ENCODE results near the gene CACNA1D.

Gene CACNA1D

GRCh38 chr3:53501178-53501577 lies 6.8 kb downstream of the CACNA1D start:
- H3K4me3 ChIP-seq (ENCODE audit: low read depth, low read length), result no peak overlapping the region
- CTCF ChIA-PET, result no interaction called here
- POLR2A ChIA-PET, result no interaction called here

GRCh38 chr3:53502737-53503136 lies 8.3 kb downstream of the CACNA1D start:
- H3K4me3 ChIP-seq (ENCODE audit: low read depth, low read length), result no peak overlapping the region
- no peak for TF ChIP-seq CTCF (IDR thresholded peaks at IDR 0.05; ENCODE audit: insufficient read depth, low read length, missing control alignments)
- CTCF ChIA-PET, result no interaction called here
- POLR2A ChIA-PET, result no interaction called here
- no peak for DNase-seq (ENCODE audit: low read depth, low spot score)

More at GRCh38 chr3:53501178-53501577, 6.8 kb downstream of the CACNA1D start:
- DNase-seq (ENCODE audit: low read depth, low spot score), result no peak
- no peak for TF ChIP-seq CTCF (IDR thresholded peaks at IDR 0.05; ENCODE audit: insufficient read depth, low read length, missing control alignments)

- CTCF ChIA-PET, result no interaction called here
- POLR2A ChIA-PET, result no interaction called here
- DNase-seq (ENCODE audit: low read depth, low spot score), result no peak
- no peak for TF ChIP-seq CTCF (IDR thresholded peaks at IDR 0.05; ENCODE audit: insufficient read depth, low read length, missing control alignments)
- H3K4me3 ChIP-seq (ENCODE audit: low read depth, low read length), result no peak overlapping the region
These were observed 8.8 kb downstream of the CACNA1D start for GRCh38 chr3:53503195-53503594.

- H3K4me3 ChIP-seq (ENCODE audit: low read depth, low read length), result no peak overlapping the region
- no peak for DNase-seq (ENCODE audit: low read depth, low spot score)
- no peak for TF ChIP-seq CTCF (IDR thresholded peaks at IDR 0.05; ENCODE audit: insufficient read depth, low read length, missing control alignments)
- CTCF ChIA-PET, result no interaction called here
- POLR2A ChIA-PET, result no interaction called here
These were observed 11.8 kb downstream of the CACNA1D start for GRCh38 chr3:53506110-53506762.

GRCh38 chr3:53506763-53507145 lies 12.3 kb downstream of the CACNA1D start:
- H3K4me3 ChIP-seq (ENCODE audit: low read depth, low read length), result no peak overlapping the region
- ChIA-PET CTCF (no interaction called here), POLR2A (no interaction called here)
- no peak for DNase-seq (ENCODE audit: low read depth, low spot score)
- TF ChIP-seq CTCF (IDR thresholded peaks at IDR 0.05; ENCODE audit: insufficient read depth, low read length, missing control alignments), result no peak

- no peak overlapping the region for H3K4me3 ChIP-seq (ENCODE audit: low read depth, low read length)
- DNase-seq (ENCODE audit: low read depth, low spot score), result no peak
- no peak for TF ChIP-seq CTCF (IDR thresholded peaks at IDR 0.05; ENCODE audit: insufficient read depth, low read length, missing control alignments)
- CTCF ChIA-PET, result no interaction called here
- POLR2A ChIA-PET, result no interaction called here
These were observed 15.1 kb downstream of the CACNA1D start for GRCh38 chr3:53509494-53509893.
